BLaER1 (cell line): ENCODE data around the gene LILRA2.

Experiments used
- H3K27ac ChIP-seq: shearing (Covaris generic); formaldehyde crosslinking; 2 replicates; pipeline ENCODE4 v1.8.1; 2022
- H3K27me3 ChIP-seq: shearing (Covaris generic); formaldehyde crosslinking; 2 replicates; pipeline ENCODE4 v1.8.1; 2022
- H3K36me3 ChIP-seq: shearing (Covaris generic); formaldehyde crosslinking; 2 replicates; pipeline ENCODE4 v1.8.1; 2022
- H3K4me1 ChIP-seq: shearing (Covaris generic); formaldehyde crosslinking; 2 replicates; pipeline ENCODE4 v1.8.1; 2022
- H3K4me2 ChIP-seq: shearing (Covaris generic); formaldehyde crosslinking; 2 replicates; pipeline ENCODE4 v1.8.1; 2022
- H3K4me3 ChIP-seq: shearing (Covaris generic); formaldehyde crosslinking; 2 replicates; pipeline ENCODE4 v1.8.1; 2022
- H3K9ac ChIP-seq: shearing (Covaris generic); formaldehyde crosslinking; 2 replicates; pipeline ENCODE4 v1.8.1; 2022
- H3K9me3 ChIP-seq: shearing (Covaris generic); formaldehyde crosslinking; 2 replicates; pipeline ENCODE4 v1.8.1; 2022
- H4K20me1 ChIP-seq: shearing (Covaris generic); formaldehyde crosslinking; 2 replicates; pipeline ENCODE4 v1.8.1; 2022
- Cebpa-rat ChIP-seq: shearing (Covaris generic); IDR thresholded peaks from 2 replicates; pipeline ENCODE4 v1.8.1; 2022

LILRA2 gene

DNA sequence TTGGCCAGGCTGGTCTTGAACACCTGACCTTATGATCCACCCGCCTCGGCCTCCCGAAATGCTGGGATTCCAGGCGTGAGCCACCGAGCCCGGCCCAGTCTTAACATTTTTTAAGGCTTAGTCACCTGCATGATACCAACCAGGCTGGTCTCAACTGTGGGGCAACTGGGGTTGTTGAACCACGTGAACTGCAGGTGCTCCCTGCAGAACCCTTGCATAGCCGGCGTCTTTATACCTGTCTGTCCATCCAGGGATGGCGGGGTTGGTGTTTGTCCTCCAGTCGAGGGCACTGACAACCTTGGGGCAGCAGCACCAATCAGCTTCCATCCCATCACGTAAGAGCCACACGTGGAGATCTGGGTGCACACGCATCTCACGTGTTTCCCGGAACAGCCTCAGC lies 24.8 kb upstream of the LILRA2 start:
- TF ChIP-seq Cebpa-rat, result no peak
- H3K36me3 ChIP-seq, result 0 out of 2 replicates have a peak, but pooled peaks cover 5% of the 10 kb centered on the region
- no peak overlapping the region for H3K27ac ChIP-seq
- no peak overlapping the region for H3K4me3 ChIP-seq
- no peaks in the 10 kb centered on the region for H3K27me3 ChIP-seq
- H3K4me2 ChIP-seq, result no peak overlapping the region
- H4K20me1 ChIP-seq, result no peaks in the 10 kb centered on the region
- peaks cover 11% of the 10 kb centered on the region for H3K9me3 ChIP-seq
- no peak overlapping the region for H3K9ac ChIP-seq
- peaks cover 49% of the 10 kb centered on the region for H3K4me1 ChIP-seq

DNA sequence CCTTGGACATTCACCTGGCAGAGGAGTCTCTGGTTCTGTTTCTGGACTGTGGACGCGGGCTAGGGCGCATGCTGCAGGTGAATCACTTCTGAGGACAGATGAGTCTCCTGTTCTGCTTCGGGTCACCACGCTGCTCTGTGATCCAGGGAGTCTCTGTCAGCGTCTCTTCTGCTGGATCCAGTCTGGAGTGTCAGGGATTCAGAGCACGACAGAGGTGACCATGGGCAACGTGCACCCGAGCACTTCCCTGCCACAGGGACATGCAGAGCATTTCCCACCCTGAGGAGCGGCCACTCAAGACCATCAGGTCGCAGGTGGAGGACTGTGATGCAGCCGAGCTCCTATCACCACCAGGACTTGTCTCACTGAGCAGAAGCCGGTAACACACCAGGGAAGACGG lies 24.4 kb upstream of the LILRA2 start:
- Histone ChIP-seq H3K9ac (no peak overlapping the region), H3K36me3 (0 out of 2 replicates have a peak, but pooled peaks cover under 1% of the 10 kb centered on the region), H3K4me3 (no peak overlapping the region), H3K27me3 (no peaks in the 10 kb centered on the region), H4K20me1 (no peaks in the 10 kb centered on the region), H3K9me3 (peaks cover 7% of the 10 kb centered on the region), H3K4me2 (no peak overlapping the region), H3K4me1 (peaks cover 49% of the 10 kb centered on the region), H3K27ac (no peak overlapping the region)
- TF ChIP-seq Cebpa-rat, result no peak

DNA sequence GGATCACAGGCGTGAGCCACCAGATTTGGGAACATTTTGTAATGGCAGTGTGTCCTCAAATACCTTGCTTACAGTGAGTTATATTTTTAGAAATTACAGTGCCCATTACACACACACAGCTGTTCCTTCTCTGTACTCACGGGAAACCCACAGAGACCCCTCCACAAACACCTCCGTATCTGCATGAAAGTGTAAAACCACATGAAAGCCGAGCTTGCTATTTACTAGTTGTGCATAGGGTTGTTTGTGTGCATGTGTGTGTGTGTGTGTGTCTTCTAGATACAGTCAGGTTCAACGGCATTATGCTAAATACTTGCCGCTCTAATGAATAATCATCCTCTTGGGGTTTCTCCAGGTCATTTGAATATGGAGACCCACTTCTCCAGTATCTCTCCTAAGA lies 22.3 kb upstream of the LILRA2 start:
- Histone ChIP-seq H3K4me1 (peaks cover 55% of the 10 kb centered on the region), H3K4me3 (peak overlapping the region; percentile 30; the same call in 1 of the 2 replicates), H3K9me3 (no peaks in the 10 kb centered on the region), H4K20me1 (no peaks in the 10 kb centered on the region), H3K4me2 (peak overlapping the region; percentile 85), H3K36me3 (no peaks in the 10 kb centered on the region), H3K27ac (peak overlapping the region; percentile 62; the same call in 1 of the 2 replicates), H3K9ac (no peak overlapping the region; the same call in 1 of the 2 replicates), H3K27me3 (no peaks in the 10 kb centered on the region)
- no peak for TF ChIP-seq Cebpa-rat

DNA sequence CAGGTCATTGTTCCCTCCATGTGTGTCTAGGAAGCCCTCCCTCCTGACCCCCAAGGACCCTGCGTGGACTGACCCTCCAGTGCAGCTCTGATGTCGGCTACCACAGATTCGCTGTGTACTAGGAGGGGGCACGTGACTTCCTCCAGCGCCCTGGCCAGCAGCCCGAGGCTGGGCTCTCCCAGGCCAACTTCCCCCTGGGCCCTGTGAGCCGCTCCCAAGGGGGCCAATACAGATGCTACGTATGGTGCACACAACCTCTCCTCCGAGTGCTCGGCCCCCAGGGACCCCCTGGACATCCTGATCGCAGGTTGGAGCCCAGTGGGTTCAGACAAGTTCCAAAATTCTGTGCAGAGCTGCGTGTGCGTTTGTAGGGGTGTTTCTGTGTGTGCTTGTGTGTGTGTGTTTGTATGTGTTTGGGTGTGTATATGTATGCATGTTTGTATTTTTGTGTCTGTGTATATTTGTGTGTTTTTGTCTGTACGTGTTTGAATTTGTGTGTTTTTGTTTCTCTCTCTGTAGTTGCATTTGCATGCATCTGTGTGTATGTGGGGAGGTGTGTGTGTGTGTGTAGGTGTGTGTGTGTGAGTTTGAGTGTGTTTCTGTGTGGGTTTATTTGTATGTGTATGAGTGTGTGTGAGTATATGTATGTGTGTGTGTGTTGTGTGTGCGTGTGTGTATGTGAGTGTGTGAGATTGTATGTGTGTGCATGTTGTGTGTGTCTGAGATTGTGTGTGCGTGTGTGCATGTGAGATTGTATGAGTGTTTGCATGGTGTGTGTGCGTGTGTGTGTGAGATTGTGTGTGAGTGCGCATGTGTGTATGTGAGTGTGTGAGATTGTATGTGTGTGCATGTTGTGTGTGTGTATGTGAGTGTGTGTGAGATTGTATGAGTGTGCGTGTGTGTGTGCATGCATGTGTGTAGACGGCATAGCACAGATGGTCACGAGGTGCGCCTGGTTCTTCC lies 21.4 kb upstream of the LILRA2 start:
- Histone ChIP-seq H3K27ac (peak overlapping the region; percentile 62), H3K9ac (no peak overlapping the region; the same call in 1 of the 2 replicates), H3K27me3 (no peaks in the 10 kb centered on the region), H3K4me3 (0 out of 2 replicates have a peak overlapping the region, but pooled peaks have one; percentile 30), H3K4me1 (peaks cover 46% of the 10 kb centered on the region), H3K4me2 (peak overlapping the region; percentile 85), H4K20me1 (no peaks in the 10 kb centered on the region), H3K9me3 (no peaks in the 10 kb centered on the region), H3K36me3 (no peaks in the 10 kb centered on the region)
- no peak for TF ChIP-seq Cebpa-rat

DNA sequence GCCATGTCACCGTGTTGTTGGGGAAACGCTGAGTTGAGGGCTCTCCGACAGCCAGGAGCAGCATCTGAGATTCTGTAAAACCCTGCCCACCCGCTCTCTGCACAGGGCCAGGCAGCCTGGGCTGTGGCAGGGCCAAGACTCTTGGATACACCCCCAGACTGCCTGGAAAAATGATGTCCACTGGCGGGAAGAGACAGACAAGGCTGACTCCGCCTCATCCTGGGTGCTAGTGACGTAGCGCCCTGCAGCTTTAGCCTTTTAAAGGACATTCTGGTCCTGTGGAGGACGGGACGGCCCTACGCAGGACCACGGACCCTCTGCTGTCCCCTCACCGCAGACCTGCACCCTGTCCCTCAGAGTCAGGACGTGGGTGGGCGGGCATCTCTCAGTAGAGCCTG lies 20.7 kb upstream of the LILRA2 start:
- H3K27me3 ChIP-seq, result no peaks in the 10 kb centered on the region
- no peaks in the 10 kb centered on the region for H4K20me1 ChIP-seq
- peak overlapping the region; percentile 85 for H3K4me2 ChIP-seq
- H3K27ac ChIP-seq, result no peak overlapping the region
- H3K36me3 ChIP-seq, result no peaks in the 10 kb centered on the region
- no peak for TF ChIP-seq Cebpa-rat
- H3K4me1 ChIP-seq, result peaks cover 46% of the 10 kb centered on the region
- H3K9me3 ChIP-seq, result no peaks in the 10 kb centered on the region
- H3K9ac ChIP-seq, result no peak overlapping the region
- no peak overlapping the region for H3K4me3 ChIP-seq

DNA sequence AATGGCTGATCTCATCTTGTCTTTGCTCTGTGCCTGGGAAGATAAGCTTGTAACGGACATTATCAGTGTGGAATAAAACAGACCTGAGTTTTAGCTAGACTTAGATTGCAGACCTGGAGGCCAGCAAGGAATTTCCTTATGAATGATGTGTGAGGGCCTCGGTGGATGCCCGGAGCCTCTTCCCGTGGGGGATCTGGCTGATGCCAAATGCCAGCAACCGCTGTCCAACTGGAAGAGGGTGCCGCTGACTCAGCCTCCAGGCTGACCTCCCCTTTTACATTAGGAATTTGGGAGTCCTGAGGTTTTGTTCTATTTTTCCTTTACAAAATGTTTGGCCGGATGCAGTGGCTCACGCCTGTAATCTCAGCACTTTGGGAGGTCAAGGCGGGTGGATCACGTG lies 19.6 kb upstream of the LILRA2 start:
- Histone ChIP-seq H3K9me3 (no peaks in the 10 kb centered on the region), H3K4me2 (no peak overlapping the region), H3K36me3 (no peaks in the 10 kb centered on the region), H3K27me3 (no peaks in the 10 kb centered on the region), H4K20me1 (no peaks in the 10 kb centered on the region), H3K4me1 (peaks cover 46% of the 10 kb centered on the region), H3K27ac (no peak overlapping the region), H3K9ac (no peak overlapping the region), H3K4me3 (no peak overlapping the region)
- no peak for TF ChIP-seq Cebpa-rat

DNA sequence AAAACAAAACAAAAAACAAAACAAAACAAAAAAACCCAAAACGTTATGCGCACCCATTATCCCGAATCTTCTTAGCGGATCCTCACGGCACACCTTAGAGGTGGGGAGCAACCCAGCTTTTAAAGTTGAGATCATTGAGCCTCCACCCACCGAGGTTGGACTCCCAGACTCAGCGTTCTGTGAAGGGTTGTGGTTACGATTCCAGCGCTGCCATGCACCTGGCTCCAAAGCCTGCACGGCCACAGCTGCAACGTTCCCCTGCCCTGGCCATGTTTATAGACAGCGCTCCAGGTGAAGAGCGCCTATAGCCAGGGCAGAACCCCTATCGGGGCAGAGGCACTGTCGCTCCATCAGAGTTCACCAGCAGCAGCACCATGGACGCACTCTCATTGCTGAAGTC lies 18.7 kb upstream of the LILRA2 start:
- Histone ChIP-seq H3K27ac (no peak overlapping the region), H3K36me3 (no peaks in the 10 kb centered on the region), H3K9ac (no peak overlapping the region), H4K20me1 (no peaks in the 10 kb centered on the region), H3K4me1 (peaks cover 41% of the 10 kb centered on the region), H3K4me2 (peak overlapping the region; percentile 1; the same call in 1 of the 2 replicates), H3K9me3 (no peaks in the 10 kb centered on the region), H3K27me3 (no peaks in the 10 kb centered on the region), H3K4me3 (no peak overlapping the region)
- TF ChIP-seq Cebpa-rat, result no peak

DNA sequence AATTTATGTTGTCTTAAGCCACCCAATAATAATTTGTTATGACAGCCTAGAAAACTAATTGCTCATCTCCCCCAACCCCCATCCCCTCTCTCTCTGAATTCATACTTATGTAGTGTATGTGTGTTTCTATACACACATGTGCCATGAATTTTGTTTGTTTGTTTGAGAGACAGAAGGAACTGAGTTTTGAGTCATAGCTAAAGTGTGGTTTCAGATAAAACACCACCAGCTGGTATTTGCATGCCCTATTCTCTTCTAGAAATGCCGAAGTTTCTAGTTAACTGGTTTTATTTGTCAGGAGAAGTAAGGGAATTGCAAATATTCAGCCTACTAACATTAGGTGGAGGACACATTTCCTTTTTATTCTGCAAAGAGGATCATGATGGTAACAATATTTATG lies 17.4 kb upstream of the LILRA2 start:
- no peak overlapping the region for H3K4me2 ChIP-seq
- H3K27me3 ChIP-seq, result no peaks in the 10 kb centered on the region
- H3K4me3 ChIP-seq, result no peak overlapping the region
- no peaks in the 10 kb centered on the region for H4K20me1 ChIP-seq
- no peak for TF ChIP-seq Cebpa-rat
- no peaks in the 10 kb centered on the region for H3K36me3 ChIP-seq
- peaks cover 29% of the 10 kb centered on the region for H3K4me1 ChIP-seq
- no peaks in the 10 kb centered on the region for H3K9me3 ChIP-seq
- H3K27ac ChIP-seq, result no peak overlapping the region
- no peak overlapping the region for H3K9ac ChIP-seq

DNA sequence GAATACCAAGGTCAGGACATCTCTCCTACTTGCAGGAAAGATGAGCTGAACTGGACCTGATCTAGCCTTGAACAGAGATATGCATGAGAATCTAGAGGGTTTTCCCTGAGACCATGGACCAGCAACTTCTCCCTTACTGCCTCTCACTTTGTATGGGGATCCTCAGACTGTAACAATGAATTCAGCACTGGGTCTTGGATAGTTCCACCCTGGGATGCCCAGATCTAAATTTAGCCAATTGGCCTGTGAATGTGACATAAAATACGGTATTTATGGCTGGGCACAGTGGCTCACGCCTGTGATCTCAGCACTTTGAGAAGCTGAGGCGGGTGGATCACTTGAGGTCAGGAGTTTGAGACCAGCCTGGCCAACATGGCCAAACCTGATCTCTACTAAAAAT lies 15.3 kb upstream of the LILRA2 start:
- TF ChIP-seq Cebpa-rat, result no peak
- Histone ChIP-seq H3K4me2 (no peak overlapping the region), H3K27ac (no peak overlapping the region), H3K36me3 (no peaks in the 10 kb centered on the region), H3K9me3 (no peaks in the 10 kb centered on the region), H3K27me3 (no peaks in the 10 kb centered on the region), H3K4me3 (no peak overlapping the region), H3K4me1 (peaks cover 16% of the 10 kb centered on the region; the same call in 1 of the 2 replicates), H4K20me1 (no peaks in the 10 kb centered on the region), H3K9ac (no peak overlapping the region)

DNA sequence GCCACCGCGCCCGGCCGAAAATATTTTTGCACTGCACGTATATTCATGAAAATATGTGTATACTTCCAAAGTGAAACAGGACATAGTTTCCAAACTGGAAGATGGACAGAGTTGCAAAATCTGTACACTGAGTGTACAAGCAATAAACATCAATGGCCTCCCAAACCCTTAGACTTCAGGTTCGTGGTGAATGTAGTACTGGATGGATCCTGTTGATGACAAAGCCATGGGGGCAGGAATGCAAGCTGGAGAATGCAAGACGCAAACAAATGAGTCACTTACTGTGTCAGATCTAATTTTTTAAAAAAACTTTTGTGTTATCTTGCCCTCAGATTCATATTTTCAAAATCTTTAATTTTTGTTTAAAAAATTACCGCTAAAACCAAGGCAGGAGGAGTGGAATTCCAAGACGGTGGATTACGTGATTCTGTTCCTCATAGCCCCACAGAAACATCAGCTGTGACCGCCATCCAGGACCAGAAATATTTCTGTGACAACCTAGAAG lies 12.7 kb upstream of the LILRA2 start:
- Histone ChIP-seq H3K4me1 (peaks cover 8% of the 10 kb centered on the region; the same call in 1 of the 2 replicates), H3K36me3 (no peaks in the 10 kb centered on the region), H3K9me3 (no peaks in the 10 kb centered on the region), H3K27me3 (no peaks in the 10 kb centered on the region), H3K27ac (no peak overlapping the region), H3K4me3 (no peak overlapping the region), H3K9ac (no peak overlapping the region), H3K4me2 (no peak overlapping the region), H4K20me1 (no peaks in the 10 kb centered on the region)
- no peak for TF ChIP-seq Cebpa-rat
